ENCODE data around the gene ARPC1B. TPM values are rescaled to one million over a fixed set of nuclear protein-coding genes. Genes with fewer than 3 reads are reported as not detected.
A peak's percentile ranks its signal among the peaks of the same experiment; 100 is the strongest.

ARPC1B gene
- total and polyA plus RNA-seq, 9 of the 15 experiments (the other 6 are each of a cell fraction or from before 2014, with no cell fraction given), result 6.7 to 357 (median 211) TPM

GRCh38 chr7:99396418-99397296 is 22.1 kb downstream of the ARPC1B start:
- WGBS (ENCODE audit: insufficient coverage, low coverage, missing lambda C conversion rate), result 87% methylated on average over 18 of the region's 21 CpGs
- POLR2A ChIA-PET, result interaction anchor here (0.6 to 1.8 kb wide), 3 partner anchors 9 to 223 kb away, joined by 3 to 7 read pairs (median 3); no protein-coding TSS in a partner anchor
- TF ChIP-seq RBM22 (IDR thresholded peaks at IDR 0.05; ENCODE audit: low read depth, low read length, poor library complexity, severe bottlenecking), result peak; percentile 74
- TF ChIP-seq POLR2AphosphoS2 (IDR thresholded peaks at IDR 0.05; ENCODE audit: low read length), result peak; percentile 35; the same call in 1 of the 2 replicates
- no peak for TF ChIP-seq ZNF280B (CRISPR knock-in tag; IDR thresholded peaks at IDR 0.05)
- TF ChIP-seq PRPF4 (IDR thresholded peaks at IDR 0.05; ENCODE audit: insufficient read depth, low read depth, low read length, poor library complexity, severe bottlenecking), result no peak
- no peak for TF ChIP-seq THRB (CRISPR knock-in tag; conservative IDR thresholded peaks at IDR 0.05)
- TF ChIP-seq ZNF740 (CRISPR knock-in tag; IDR thresholded peaks at IDR 0.05), result 0 out of 2 replicates have a peak, but pooled peaks have one; percentile 25
- 0 out of 4 replicates have a peak, but pooled peaks of 1 of the 2 experiments have one; percentile 50 for TF ChIP-seq ZNF740 (tag; IDR thresholded peaks at IDR 0.05)
- no peak for TF ChIP-seq SRSF3 (IDR thresholded peaks at IDR 0.05; ENCODE audit: insufficient read depth, low read length)
- no peak for TF ChIP-seq NR1H2 (CRISPR knock-in tag; IDR thresholded peaks at IDR 0.05)
- peak; percentile 72 for TF ChIP-seq POLR2A (conservative IDR thresholded peaks at IDR 0.05)
- TF ChIP-seq POLR2B (IDR thresholded peaks at IDR 0.05; ENCODE audit: low read depth, partially characterized antibody), result peak; percentile 30
- TF ChIP-seq MTF1 (CRISPR knock-in tag; IDR thresholded peaks at IDR 0.05; ENCODE audit: borderline replicate concordance), result no peak
- TF ChIP-seq ZNF133 (CRISPR knock-in tag; IDR thresholded peaks at IDR 0.05), result no peak
- no peak for TF ChIP-seq ZBED1 (IDR thresholded peaks at IDR 0.05)
- peak; percentile 67 for TF ChIP-seq SUPT5H (IDR thresholded peaks at IDR 0.05)
- no peak for TF ChIP-seq GATA2 (CRISPR knock-in tag; IDR thresholded peaks at IDR 0.05)
- TF ChIP-seq RBFOX2 (IDR thresholded peaks at IDR 0.05; ENCODE audit: low read depth, low read length), result peak; percentile 29
- no peak for TF ChIP-seq EZH2 (IDR thresholded peaks at IDR 0.05; ENCODE audit: borderline replicate concordance, low read depth, low read length)
- TF ChIP-seq PML (IDR thresholded peaks at IDR 0.05; ENCODE audit: low read length), result peak; percentile 59; the same call in 1 of the 2 replicates
- TF ChIP-seq POLR2G (IDR thresholded peaks at IDR 0.05; ENCODE audit: low read depth, low read length), result peak; percentile 71

More at GRCh38 chr7:99396418-99397296, 22.1 kb downstream of the ARPC1B start:
- Histone ChIP-seq H3K27ac (ENCODE audit: extremely low read depth, low read depth, low read length) (no peak overlapping the region), H3K79me2 (ENCODE audit: control insufficient read depth, insufficient read depth, low read length) (no peaks in the 10 kb centered on the region), H4K20me1 (replicated peaks; ENCODE audit: control insufficient read depth, insufficient read depth, low read length) (peaks cover 28% of the 10 kb centered on the region; the same call in 1 of the 2 replicates), H3K36me3 (ENCODE audit: control insufficient read depth, insufficient read depth, low read length) (peaks cover 97% of the 10 kb centered on the region), H3K9ac (ENCODE audit: insufficient read depth in 1 of 2, low read depth in 2 of 2, low read length in 2 of 2) (no peak overlapping the region), H3K4me3 (no peak overlapping the region), H3K9me3 (replicated peaks; ENCODE audit: control insufficient read depth, insufficient read depth, low read depth, low read length) (no peaks in the 10 kb centered on the region), H3K4me2 (ENCODE audit: insufficient read depth, low read length) (no peak overlapping the region), H2AFZ (ENCODE audit: low read depth, low read length) (no peak overlapping the region), H3K27me3 (ENCODE audit: control insufficient read depth in 2 of 2, insufficient read depth in 2 of 2, low read length in 2 of 2) (no peaks in the 10 kb centered on the region), H3K9me1 (ENCODE audit: control insufficient read depth, insufficient read depth, low read length) (no peaks in the 10 kb centered on the region), H3K4me1 (replicated peaks in 1 of 2; ENCODE audit: control insufficient read depth in 2 of 2, insufficient read depth in 2 of 2, low read length in 2 of 2) (peaks cover 0 to 29% of the 10 kb centered on the region in 2 experiments; a peak in 2 of 5 replicates)
- intact Hi-C loops (cut with micrococcal nuclease), result no loop called here
- in situ Hi-C loops (cut with MboI), result no loop called here
- BruUV-seq (replicated peaks), result no TSS peak
- no peak for DNase-seq (ENCODE audit: extremely low read depth in 1 of 4, low spot score in 3 of 4)
- CTCF ChIA-PET (ENCODE audit: low intra/inter-chr PET ratio), result no interaction called here
- no peak for ATAC-seq
- FAIRE-seq, result no peak

Measured in K562 (cell line).